ENCODE data around the gene PCMTD2.

PCMTD2 gene

DNA sequence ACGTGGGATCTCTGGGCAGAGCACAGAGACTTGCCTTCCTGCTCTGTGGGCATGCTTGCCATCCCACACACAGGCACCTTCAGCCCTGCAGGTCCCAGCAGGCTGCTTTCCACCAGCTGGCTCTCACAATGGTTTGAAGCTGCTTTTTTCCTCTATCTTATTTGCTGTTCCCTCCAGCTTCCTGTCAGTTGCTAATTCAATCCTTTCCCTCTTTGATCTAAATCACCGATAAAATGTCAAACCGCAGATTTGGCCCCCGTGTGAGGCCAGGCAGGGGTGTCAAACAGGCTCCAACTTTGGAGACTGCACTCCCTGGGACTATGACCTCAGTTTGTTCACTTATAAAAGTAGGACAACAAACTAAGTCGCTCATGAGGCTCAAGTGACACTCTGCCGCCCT, 40.6 kb upstream of the PCMTD2 start:
- TF ChIP-seq, protein P1, sequence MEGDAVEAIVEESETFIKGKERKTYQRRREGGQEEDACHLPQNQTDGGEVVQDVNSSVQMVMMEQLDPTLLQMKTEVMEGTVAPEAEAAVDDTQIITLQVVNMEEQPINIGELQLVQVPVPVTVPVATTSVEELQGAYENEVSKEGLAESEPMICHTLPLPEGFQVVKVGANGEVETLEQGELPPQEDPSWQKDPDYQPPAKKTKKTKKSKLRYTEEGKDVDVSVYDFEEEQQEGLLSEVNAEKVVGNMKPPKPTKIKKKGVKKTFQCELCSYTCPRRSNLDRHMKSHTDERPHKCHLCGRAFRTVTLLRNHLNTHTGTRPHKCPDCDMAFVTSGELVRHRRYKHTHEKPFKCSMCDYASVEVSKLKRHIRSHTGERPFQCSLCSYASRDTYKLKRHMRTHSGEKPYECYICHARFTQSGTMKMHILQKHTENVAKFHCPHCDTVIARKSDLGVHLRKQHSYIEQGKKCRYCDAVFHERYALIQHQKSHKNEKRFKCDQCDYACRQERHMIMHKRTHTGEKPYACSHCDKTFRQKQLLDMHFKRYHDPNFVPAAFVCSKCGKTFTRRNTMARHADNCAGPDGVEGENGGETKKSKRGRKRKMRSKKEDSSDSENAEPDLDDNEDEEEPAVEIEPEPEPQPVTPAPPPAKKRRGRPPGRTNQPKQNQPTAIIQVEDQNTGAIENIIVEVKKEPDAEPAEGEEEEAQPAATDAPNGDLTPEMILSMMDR (conservative IDR thresholded peaks at IDR 0.05; ENCODE audit: low read depth, low read length): no peak
- no peak overlapping the region for H3K4me3 ChIP-seq (IDR thresholded peaks at IDR 0.05; ENCODE audit: insufficient read depth, low read depth, low read length)

DNA sequence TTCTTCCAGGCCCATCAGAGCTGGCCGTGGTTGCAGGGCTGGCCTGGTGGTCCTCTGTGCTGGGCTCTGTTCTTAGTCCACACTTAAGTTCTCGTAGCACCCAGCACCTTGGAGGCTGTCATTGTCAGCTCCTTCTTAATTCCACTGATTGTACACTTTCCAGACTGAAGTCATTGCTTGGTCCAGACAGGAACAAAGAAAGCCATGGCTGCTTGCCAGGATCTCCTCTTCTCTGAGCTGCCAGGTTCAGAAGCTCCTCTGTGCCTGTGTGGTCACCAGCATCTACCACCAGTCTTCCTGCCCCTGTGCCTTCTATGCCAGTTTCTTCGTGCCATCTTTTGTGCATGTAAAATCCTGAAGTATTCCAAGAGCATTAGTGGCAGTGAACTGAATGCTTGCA, 39.5 kb upstream of the PCMTD2 start:
- Histone ChIP-seq H3K27ac (no peak overlapping the region), H3K4me1 (ENCODE audit: low read depth, poor library complexity, severe bottlenecking) (no peaks in the 10 kb centered on the region), H4K20me1 (ENCODE audit: insufficient read depth) (no peaks in the 10 kb centered on the region), H3K27me3 (ENCODE audit: insufficient read depth, low read depth) (peaks cover 97% of the 10 kb centered on the region), H3K9ac (no peak overlapping the region), H2AFZ (ENCODE audit: low read depth) (no peak overlapping the region), H3K4me2 (no peak overlapping the region), H3K36me3 (ENCODE audit: insufficient read depth) (no peaks in the 10 kb centered on the region), H3K4me3 (IDR thresholded peaks at IDR 0.05; ENCODE audit: insufficient read depth, low read depth, low read length) (no peak overlapping the region), H3K79me2 (ENCODE audit: insufficient read depth, low read depth) (no peaks in the 10 kb centered on the region)
- TF ChIP-seq, protein P1 (conservative IDR thresholded peaks at IDR 0.05; ENCODE audit: low read depth, low read length): no peak

More for the DNA sequence above, 40.6 kb upstream of the PCMTD2 start:
- Histone ChIP-seq H3K27me3 (ENCODE audit: insufficient read depth, low read depth) (peaks cover 97% of the 10 kb centered on the region), H3K79me2 (ENCODE audit: insufficient read depth, low read depth) (no peaks in the 10 kb centered on the region), H4K20me1 (ENCODE audit: insufficient read depth) (no peaks in the 10 kb centered on the region), H3K36me3 (ENCODE audit: insufficient read depth) (no peaks in the 10 kb centered on the region), H3K4me1 (ENCODE audit: low read depth, poor library complexity, severe bottlenecking) (no peaks in the 10 kb centered on the region), H3K9ac (no peak overlapping the region), H2AFZ (ENCODE audit: low read depth) (no peak overlapping the region), H3K4me2 (no peak overlapping the region), H3K27ac (no peak overlapping the region)

DNA sequence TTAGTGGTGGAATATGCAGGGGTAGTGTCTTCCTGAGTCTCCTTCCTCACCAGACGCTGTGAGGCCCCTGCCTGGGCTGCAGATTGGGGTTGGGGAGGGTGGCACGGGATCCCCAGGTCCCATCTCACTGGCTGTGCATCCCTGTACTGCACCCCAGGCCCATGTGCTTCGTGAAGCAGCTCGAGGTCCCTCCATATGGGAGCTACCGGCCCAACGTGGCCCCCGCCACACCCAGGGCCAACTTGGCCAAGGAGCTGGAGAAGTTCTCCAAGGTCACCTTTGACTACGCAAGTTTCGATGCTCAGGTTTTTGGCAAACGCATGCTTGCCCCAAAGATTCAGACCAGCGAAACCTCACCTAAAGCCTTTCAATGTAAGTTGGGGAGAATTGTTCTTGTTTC, 38.6 kb upstream of the PCMTD2 start:
- Histone ChIP-seq H3K27me3 (ENCODE audit: insufficient read depth, low read depth) (peaks cover 97% of the 10 kb centered on the region), H3K36me3 (ENCODE audit: insufficient read depth) (no peaks in the 10 kb centered on the region), H3K27ac (no peak overlapping the region), H3K79me2 (ENCODE audit: insufficient read depth, low read depth) (no peaks in the 10 kb centered on the region), H4K20me1 (ENCODE audit: insufficient read depth) (no peaks in the 10 kb centered on the region), H3K9ac (no peak overlapping the region), H3K4me2 (no peak overlapping the region), H3K4me1 (ENCODE audit: low read depth, poor library complexity, severe bottlenecking) (no peaks in the 10 kb centered on the region), H3K4me3 (IDR thresholded peaks at IDR 0.05; ENCODE audit: insufficient read depth, low read depth, low read length) (no peak overlapping the region), H2AFZ (ENCODE audit: low read depth) (no peak overlapping the region)
- TF ChIP-seq, protein P1 (conservative IDR thresholded peaks at IDR 0.05; ENCODE audit: low read depth, low read length): no peak

DNA sequence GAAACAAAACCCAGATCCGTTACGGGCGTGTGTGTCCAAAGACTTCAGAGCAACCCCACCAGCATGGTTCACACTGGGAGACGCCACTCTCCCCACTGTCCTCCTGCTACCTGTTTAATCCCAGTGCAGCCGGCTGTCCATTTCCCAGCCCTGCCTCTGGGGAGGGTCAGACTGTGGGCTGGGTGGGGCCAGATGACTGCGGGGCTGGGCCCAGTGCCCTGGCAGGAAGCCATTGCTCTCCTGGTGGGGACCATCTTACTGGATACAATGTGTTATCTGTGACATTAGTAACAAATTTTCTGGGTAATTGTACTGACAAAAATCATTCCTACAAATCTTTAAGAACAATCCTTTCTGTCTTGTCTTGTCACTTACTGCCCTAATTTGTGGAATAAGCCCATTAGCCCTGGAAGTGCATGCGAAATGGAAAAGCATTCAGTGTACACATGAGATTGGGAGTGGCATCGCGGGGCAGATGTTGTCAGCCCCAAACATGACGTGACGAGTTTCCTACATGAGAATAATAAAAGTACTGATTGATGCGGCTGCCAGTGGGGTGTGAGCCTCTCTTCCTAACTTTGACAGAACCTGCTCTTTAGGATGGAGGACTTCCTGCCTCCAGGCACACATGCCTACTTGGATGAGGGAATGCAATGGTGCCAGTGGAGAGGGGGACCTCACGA, 37.9 kb upstream of the PCMTD2 start:
- Histone ChIP-seq H3K36me3 (ENCODE audit: insufficient read depth) (no peaks in the 10 kb centered on the region), H3K27me3 (ENCODE audit: insufficient read depth, low read depth) (peaks cover 100% of the 10 kb centered on the region), H2AFZ (ENCODE audit: low read depth) (no peak overlapping the region), H3K9ac (no peak overlapping the region), H3K79me2 (ENCODE audit: insufficient read depth, low read depth) (no peaks in the 10 kb centered on the region), H3K27ac (no peak overlapping the region), H4K20me1 (ENCODE audit: insufficient read depth) (no peaks in the 10 kb centered on the region), H3K4me2 (no peak overlapping the region), H3K4me1 (ENCODE audit: low read depth, poor library complexity, severe bottlenecking) (no peaks in the 10 kb centered on the region), H3K4me3 (IDR thresholded peaks at IDR 0.05; ENCODE audit: insufficient read depth, low read depth, low read length) (no peak overlapping the region)
- TF ChIP-seq, protein P1 (conservative IDR thresholded peaks at IDR 0.05; ENCODE audit: low read depth, low read length): no peak

Measured in KMS-11 (cell line).